Prostate gland (tissue), 2 donors: ENCODE data around the gene SNAI3.

Experiments used
- POLR2A ChIP-seq: fragments of 450-650 bp; IDR thresholded peaks from one replicate; pipeline ENCODE4 v1.6.1; 2016; ENCODE audit warnings: antibody characterized with exemption, mild to moderate bottlenecking
- POLR2AphosphoS5 ChIP-seq: sonication (generic); formaldehyde crosslinking; IDR thresholded peaks from one replicate; pipeline ENCODE4 v1.6.1; 2017; ENCODE audit warnings: antibody characterized with exemption
- TF ChIP-seq, protein P1 (sequence below), 4 experiments: fragments of 200-600 bp in 2 of 4; fragments of 450-650 bp in 2 of 4; sonication (generic) in 2 of 4; IDR thresholded peaks; 1 replicate in 3 of 4; 2 replicates in 1 of 4; pipeline ENCODE4 v1.5.1; 2016 to 2019; ENCODE audit warnings: antibody characterized with exemption in 4 of 4, mild to moderate bottlenecking in 2 of 4, moderate library complexity in 2 of 4

DNA sequence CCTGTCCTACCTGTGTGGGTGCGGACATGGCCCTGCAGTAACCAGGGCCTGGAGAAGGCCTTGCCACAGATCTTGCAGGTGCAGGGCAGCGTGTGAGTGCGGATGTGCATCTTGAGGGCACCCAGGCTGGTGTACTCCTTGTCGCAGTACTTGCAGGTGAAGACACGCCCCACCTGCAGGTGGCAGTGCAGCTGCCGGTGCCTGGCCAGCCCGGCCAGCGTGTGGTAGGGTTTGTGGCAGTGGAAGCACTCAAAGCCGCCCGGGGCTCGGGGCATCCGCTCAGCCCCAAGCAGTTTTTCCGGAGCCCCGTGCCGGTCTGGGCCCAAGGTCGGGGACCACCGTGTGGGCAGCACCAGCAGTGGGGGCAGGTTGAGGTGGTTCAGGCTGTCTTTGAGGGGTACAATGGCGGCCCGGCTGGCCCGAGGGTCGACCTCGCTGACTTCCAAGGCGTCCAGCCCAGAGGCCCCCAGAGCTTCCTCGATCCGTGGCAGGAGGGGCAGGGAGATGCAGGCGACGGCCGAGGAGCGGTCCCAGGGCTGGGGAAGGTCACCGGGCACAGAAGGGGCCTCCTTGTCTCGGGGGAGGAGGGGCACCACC lies 5.1 kb downstream of the SNAI3 start:
- TF ChIP-seq, protein P1, sequence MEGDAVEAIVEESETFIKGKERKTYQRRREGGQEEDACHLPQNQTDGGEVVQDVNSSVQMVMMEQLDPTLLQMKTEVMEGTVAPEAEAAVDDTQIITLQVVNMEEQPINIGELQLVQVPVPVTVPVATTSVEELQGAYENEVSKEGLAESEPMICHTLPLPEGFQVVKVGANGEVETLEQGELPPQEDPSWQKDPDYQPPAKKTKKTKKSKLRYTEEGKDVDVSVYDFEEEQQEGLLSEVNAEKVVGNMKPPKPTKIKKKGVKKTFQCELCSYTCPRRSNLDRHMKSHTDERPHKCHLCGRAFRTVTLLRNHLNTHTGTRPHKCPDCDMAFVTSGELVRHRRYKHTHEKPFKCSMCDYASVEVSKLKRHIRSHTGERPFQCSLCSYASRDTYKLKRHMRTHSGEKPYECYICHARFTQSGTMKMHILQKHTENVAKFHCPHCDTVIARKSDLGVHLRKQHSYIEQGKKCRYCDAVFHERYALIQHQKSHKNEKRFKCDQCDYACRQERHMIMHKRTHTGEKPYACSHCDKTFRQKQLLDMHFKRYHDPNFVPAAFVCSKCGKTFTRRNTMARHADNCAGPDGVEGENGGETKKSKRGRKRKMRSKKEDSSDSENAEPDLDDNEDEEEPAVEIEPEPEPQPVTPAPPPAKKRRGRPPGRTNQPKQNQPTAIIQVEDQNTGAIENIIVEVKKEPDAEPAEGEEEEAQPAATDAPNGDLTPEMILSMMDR (IDR thresholded peaks at IDR 0.05), result peak in 1 of 4 experiments; percentile 19
- TF ChIP-seq POLR2A (no peak), POLR2AphosphoS5 (no peak)
